Activated naive CD8-positive, alpha-beta T cell treated with anti-CD3 and anti-CD28 coated beads for 36 hours (primary cell): ENCODE measurements around the gene PDE1C. TPM values are rescaled to one million over a fixed set of nuclear protein-coding genes. Genes with fewer than 3 reads are reported as not detected.

Experiments used
- DNase-seq: peaks from one replicate; pipeline ENCODE4 v3.0.0; 2021
- H3K27ac Mint-ChIP-seq: one replicate; pipeline ENCODE4 v1.8.0; 2022; ENCODE audit warnings: mild to moderate bottlenecking, moderate library complexity, mixed read lengths
- H3K27me3 Mint-ChIP-seq: one replicate; pipeline ENCODE4 v1.8.0; 2022; ENCODE audit warnings: mild to moderate bottlenecking, mixed read lengths
- H3K36me3 Mint-ChIP-seq: one replicate; pipeline ENCODE4 v1.8.0; 2021; ENCODE audit warnings: mild to moderate bottlenecking, mixed read lengths
- H3K4me1 Mint-ChIP-seq: one replicate; pipeline ENCODE4 v1.8.0; 2021; ENCODE audit warnings: mixed read lengths
- H3K4me3 Mint-ChIP-seq: one replicate; pipeline ENCODE4 v1.8.0; 2022; ENCODE audit warnings: mild to moderate bottlenecking, moderate library complexity, mixed read lengths
- H3K9me3 Mint-ChIP-seq: one replicate; pipeline ENCODE4 v1.8.0; 2022; ENCODE audit warnings: mixed read lengths
- total RNA-seq, 2 experiments: library from RNA; stranded (reverse); gene quantifications; one replicate each; pipeline ENCODE4 v1.2.3, GENCODE V29; 2021

The PDE1C gene
- total RNA-seq, 2 experiments from 2014 or later, result not detected

DNA sequence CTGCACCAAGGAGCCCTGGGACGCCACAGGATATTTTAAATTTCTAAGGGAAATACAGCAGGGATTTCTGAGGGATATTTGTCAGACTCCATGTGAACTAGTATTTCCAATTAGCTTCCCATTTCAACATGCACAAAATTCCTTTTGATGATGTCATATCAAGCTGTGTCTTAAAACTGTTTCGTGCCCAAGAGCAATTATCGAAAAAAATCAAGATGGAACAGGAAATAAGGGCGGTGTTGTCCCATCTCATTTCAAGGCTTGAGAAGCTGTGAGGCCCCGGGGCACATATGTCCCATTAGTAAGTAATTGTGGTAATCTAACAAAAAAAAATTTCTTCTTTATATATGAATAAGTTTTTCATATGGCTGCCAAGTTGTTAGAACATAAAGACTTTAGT lies 335.8 kb downstream of the PDE1C start:
- Mint-ChIP-seq H3K36me3 (no peaks in the 10 kb centered on the region), H3K4me3 (no peak overlapping the region), H3K9me3 (no peaks in the 10 kb centered on the region), H3K27ac (no peak overlapping the region), H3K4me1 (no peaks in the 10 kb centered on the region), H3K27me3 (no peaks in the 10 kb centered on the region)
- no peak for DNase-seq

DNA sequence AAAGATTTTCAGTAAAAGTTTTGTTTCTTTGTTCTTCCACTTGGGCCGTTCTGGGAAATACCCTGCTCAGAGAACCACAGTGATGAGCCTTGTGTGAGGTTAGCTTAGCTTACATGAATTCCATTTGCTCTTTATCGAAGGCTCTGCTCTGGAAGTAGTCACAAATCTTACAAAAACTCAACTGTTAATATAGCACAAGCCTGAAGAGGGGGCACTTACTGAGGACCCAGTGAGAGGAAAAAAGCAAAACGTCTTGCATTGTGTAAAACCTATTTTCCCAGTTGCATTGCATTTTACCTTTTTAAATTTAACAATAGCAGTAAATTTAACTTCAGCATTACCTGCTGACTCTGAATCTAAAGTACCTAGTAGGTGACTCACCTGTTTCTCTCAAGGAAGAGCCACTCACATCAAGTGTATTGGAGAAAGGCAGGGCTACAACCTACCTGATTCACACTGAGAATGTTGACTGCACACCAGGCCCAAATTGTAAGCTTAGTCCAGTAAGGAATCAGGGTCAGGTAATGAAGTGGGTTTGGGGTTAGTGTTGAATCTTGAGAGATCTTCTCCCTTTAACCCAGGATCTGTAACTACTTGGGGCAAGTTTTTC lies 340.9 kb downstream of the PDE1C start:
- Mint-ChIP-seq H3K4me3 (no peak overlapping the region), H3K9me3 (no peaks in the 10 kb centered on the region), H3K36me3 (no peaks in the 10 kb centered on the region), H3K27ac (no peak overlapping the region), H3K27me3 (no peaks in the 10 kb centered on the region), H3K4me1 (no peaks in the 10 kb centered on the region)
- no peak for DNase-seq

DNA sequence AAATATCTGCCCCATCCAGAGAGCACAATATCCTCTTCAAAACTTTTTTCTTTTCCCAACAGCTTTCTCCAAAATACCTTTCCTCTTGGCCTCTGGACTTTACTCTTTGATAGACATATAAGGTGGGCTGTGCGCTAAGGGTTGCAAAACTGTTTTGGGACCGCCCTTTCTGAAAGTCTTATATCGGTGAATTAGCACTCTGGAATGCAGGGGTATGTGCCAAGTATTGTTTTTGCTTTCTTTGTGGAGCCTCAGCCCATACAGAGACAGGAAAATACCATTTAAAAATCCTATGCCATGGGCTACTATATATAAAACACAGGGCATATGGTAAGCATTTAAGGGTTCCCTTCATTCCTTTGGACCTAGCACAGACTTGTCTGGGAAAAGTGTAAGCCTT lies 345.5 kb downstream of the PDE1C start:
- H3K9me3 Mint-ChIP-seq, result no peaks in the 10 kb centered on the region
- no peak overlapping the region for H3K4me3 Mint-ChIP-seq
- H3K27me3 Mint-ChIP-seq, result no peaks in the 10 kb centered on the region
- DNase-seq, result no peak
- H3K36me3 Mint-ChIP-seq, result no peaks in the 10 kb centered on the region
- no peak overlapping the region for H3K27ac Mint-ChIP-seq
- no peaks in the 10 kb centered on the region for H3K4me1 Mint-ChIP-seq

DNA sequence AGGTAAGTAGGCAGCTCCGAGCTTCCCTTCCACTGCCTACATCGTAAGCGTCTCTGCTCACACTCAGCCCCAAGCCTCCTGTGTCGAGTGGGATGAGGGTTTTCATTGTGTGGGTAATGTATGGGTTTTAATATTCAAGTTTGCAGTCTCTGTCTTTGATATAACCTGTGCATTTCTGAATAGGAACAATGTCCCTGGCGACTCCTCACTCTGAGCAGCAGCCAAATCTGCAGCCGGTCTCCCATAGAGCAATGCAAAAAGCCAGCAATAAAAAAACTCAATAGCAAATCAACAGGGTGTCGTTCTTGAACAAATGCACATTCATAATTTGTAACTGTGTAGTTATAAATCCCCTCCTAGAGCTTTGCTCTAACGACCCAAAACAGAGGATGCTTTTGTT lies 349.8 kb downstream of the PDE1C start:
- Mint-ChIP-seq H3K9me3 (peaks cover 4% of the 10 kb centered on the region), H3K36me3 (no peaks in the 10 kb centered on the region), H3K4me3 (no peak overlapping the region), H3K4me1 (no peaks in the 10 kb centered on the region), H3K27me3 (no peaks in the 10 kb centered on the region), H3K27ac (no peak overlapping the region)
- DNase-seq, result no peak

DNA sequence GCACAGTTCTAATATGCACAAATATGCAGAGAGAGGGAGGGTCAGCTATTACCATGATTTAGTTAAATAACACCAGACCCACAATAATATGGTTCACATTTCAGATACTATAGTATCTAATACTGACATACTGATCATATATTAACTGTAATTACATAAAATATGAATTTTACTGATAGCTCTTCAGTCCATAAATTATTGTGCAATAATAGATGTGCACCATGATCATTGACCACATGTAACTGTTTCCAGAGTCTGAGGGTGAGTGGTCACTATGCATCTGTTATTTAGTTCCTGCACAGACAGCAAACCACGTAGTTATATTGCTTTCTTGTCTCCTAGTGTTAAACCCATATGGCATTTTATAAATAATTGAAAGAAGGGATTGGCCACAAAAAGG lies 353.9 kb downstream of the PDE1C start:
- H3K36me3 Mint-ChIP-seq, result no peaks in the 10 kb centered on the region
- H3K4me1 Mint-ChIP-seq, result no peaks in the 10 kb centered on the region
- no peaks in the 10 kb centered on the region for H3K27me3 Mint-ChIP-seq
- no peak overlapping the region for H3K4me3 Mint-ChIP-seq
- peaks cover 4% of the 10 kb centered on the region for H3K9me3 Mint-ChIP-seq
- DNase-seq, result no peak
- H3K27ac Mint-ChIP-seq, result no peak overlapping the region

DNA sequence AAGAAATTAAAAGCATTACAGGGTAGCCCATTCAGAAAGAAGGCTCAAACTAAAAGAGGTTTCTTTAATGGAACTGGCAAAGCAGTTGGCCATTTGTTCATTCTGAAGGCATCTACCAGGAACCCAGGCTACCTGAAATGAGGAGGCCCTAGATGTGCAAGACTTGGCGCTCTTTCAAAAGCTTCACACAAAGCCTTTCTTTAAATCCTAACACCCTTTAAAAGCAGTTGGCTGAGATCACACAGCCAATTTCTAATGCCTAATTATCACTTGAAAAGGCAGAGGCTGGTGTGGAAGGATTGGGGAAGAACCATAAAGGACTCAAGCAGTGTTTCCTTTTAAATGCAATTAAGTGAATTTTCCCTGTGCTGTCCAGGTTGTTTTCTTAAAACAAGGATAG lies 360.0 kb downstream of the PDE1C start:
- Mint-ChIP-seq H3K36me3 (no peaks in the 10 kb centered on the region), H3K27me3 (no peaks in the 10 kb centered on the region), H3K27ac (no peak overlapping the region), H3K4me3 (no peak overlapping the region), H3K9me3 (no peaks in the 10 kb centered on the region), H3K4me1 (no peaks in the 10 kb centered on the region)
- DNase-seq, result no peak

DNA sequence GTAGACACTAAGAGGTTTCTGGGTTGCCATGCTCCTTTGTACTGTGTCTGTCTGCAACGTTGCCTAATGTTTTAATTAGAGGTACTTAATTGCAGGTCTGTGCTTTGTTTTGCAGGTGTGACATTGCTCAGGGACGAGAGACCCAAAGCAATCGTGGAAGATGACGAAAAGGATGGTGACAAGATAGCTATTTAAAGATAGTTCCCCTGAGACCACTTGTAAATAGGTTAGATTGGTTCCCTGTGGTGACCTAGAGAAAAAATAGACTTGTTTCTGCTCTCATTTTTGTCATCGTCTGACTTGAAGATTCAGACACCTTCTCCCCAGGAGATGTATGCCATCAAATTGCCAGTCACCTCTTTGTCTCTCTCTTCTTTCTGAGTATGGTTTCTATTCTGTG lies 363.1 kb downstream of the PDE1C start:
- no peaks in the 10 kb centered on the region for H3K9me3 Mint-ChIP-seq
- H3K36me3 Mint-ChIP-seq, result no peaks in the 10 kb centered on the region
- H3K27ac Mint-ChIP-seq, result no peak overlapping the region
- no peaks in the 10 kb centered on the region for H3K4me1 Mint-ChIP-seq
- no peak for DNase-seq
- H3K4me3 Mint-ChIP-seq, result no peak overlapping the region
- no peaks in the 10 kb centered on the region for H3K27me3 Mint-ChIP-seq

DNA sequence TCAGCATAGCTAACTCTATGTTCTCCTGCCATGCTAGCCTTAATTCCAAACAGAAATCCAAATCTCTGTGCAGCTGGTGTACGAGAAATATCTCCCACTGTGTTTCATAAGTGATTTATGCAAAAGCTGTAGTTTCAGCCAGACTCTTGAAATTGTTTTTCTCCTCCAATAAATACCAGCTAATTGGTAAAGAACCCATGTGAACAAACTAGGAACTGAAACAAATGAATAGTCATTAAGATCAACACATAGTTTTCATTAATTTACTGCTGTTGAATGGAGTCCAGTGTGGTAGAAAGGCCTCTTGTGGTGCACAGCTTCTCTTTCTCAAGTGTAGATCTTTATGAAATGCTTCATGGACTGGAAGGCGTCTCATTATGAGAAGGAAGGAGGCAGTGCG lies 364.8 kb downstream of the PDE1C start:
- Mint-ChIP-seq H3K9me3 (no peaks in the 10 kb centered on the region), H3K4me3 (no peak overlapping the region), H3K27ac (no peak overlapping the region), H3K27me3 (no peaks in the 10 kb centered on the region), H3K36me3 (no peaks in the 10 kb centered on the region), H3K4me1 (no peaks in the 10 kb centered on the region)
- DNase-seq, result no peak

DNA sequence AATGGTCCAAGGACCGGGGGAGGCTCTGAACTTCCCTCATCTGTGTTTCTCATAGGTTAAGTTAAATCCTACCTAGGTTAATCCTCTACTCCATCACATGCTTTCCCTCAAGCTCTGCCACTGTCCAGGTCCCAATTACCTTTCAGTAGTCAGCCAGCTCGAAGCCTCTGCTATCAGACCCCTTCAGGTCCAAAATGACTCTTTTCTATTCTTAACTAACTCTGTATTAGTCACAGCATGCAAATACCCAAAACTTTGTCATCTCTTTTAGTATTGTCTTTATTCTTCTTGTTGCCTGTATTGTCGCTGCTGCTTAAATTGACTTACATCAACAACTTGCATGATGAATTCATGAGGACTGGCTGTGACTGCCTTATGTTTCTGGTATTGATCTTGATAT lies 367.9 kb downstream of the PDE1C start:
- Mint-ChIP-seq H3K27ac (no peak overlapping the region), H3K9me3 (peaks cover 3% of the 10 kb centered on the region), H3K36me3 (no peaks in the 10 kb centered on the region), H3K27me3 (no peaks in the 10 kb centered on the region), H3K4me1 (no peaks in the 10 kb centered on the region), H3K4me3 (no peak overlapping the region)
- DNase-seq, result no peak
